Astrocyte (in vitro differentiated cells and primary cell): ENCODE data around the gene TAPBPL. TPM values are rescaled to one million over a fixed set of nuclear protein-coding genes. Genes with fewer than 3 reads are reported as not detected.

Experiments used
- DNase-seq: peaks from one replicate; pipeline ENCODE4 v3.0.0-alpha.2; 2010; ENCODE audit warnings: low read depth
- FAIRE-seq: peaks from 2 replicates; lab custom pipeline; 2011; peaks lifted over from hg19 to GRCh38; lab: Jason Lieb, UNC
- H2AFZ ChIP-seq: 2 replicates; pipeline ENCODE4 v1.6.0; 2012; ENCODE audit warnings: low read depth, low read length, inconsistent platforms
- H3K27ac ChIP-seq: 2 replicates; pipeline ENCODE4 v1.5.1; 2011; ENCODE audit warnings: low read depth, low read length, inconsistent platforms
- H3K27me3 ChIP-seq: 2 replicates; pipeline ENCODE4 v1.6.0; 2011; ENCODE audit warnings: low read length, inconsistent platforms; ENCODE audit not compliant: insufficient read depth
- H3K36me3 ChIP-seq: 2 replicates; pipeline ENCODE4 v1.5.1; 2011; ENCODE audit warnings: low read length, inconsistent platforms; ENCODE audit not compliant: insufficient read depth
- H3K4me1 ChIP-seq: 2 replicates; pipeline ENCODE4 v1.5.1; 2011; ENCODE audit warnings: low read length, inconsistent platforms; ENCODE audit not compliant: insufficient read depth
- H3K4me2 ChIP-seq: 2 replicates; pipeline ENCODE4 v1.6.0; 2012; ENCODE audit warnings: low read length, inconsistent platforms
- H3K4me3 ChIP-seq: 2 replicates; pipeline ENCODE4 v1.5.1; 2011; ENCODE audit warnings: low read depth, mild to moderate bottlenecking, low read length, inconsistent platforms; ENCODE audit not compliant: insufficient read depth
- H3K79me2 ChIP-seq: 2 replicates; pipeline ENCODE4 v1.6.0; 2012; ENCODE audit warnings: mild to moderate bottlenecking, low read length, inconsistent platforms; ENCODE audit not compliant: insufficient read depth
- H3K9ac ChIP-seq: 2 replicates; pipeline ENCODE4 v1.6.0; 2012; ENCODE audit warnings: mild to moderate bottlenecking, low read length, inconsistent platforms
- H3K9me3 ChIP-seq: 2 replicates; pipeline ENCODE4 v1.5.1; 2012; ENCODE audit warnings: low read depth, mild to moderate bottlenecking, low read length, inconsistent platforms; ENCODE audit not compliant: insufficient read depth
- H4K20me1 ChIP-seq: 2 replicates; pipeline ENCODE4 v1.6.0; 2012; ENCODE audit warnings: low read length, inconsistent platforms; ENCODE audit not compliant: insufficient read depth
- H3K27ac Mint-ChIP-seq: one replicate; pipeline ENCODE4 v1.8.0; 2021; ENCODE audit warnings: mild to moderate bottlenecking, mixed read lengths; ENCODE audit not compliant: unreplicated experiment
- H3K27me3 Mint-ChIP-seq: one replicate; pipeline ENCODE4 v1.8.0; 2021; ENCODE audit warnings: low read depth, mixed read lengths; ENCODE audit not compliant: unreplicated experiment
- H3K36me3 Mint-ChIP-seq: one replicate; pipeline ENCODE4 v1.8.0; 2021; ENCODE audit warnings: low read depth, mixed read lengths; ENCODE audit not compliant: unreplicated experiment
- H3K4me1 Mint-ChIP-seq: one replicate; pipeline ENCODE4 v1.8.0; 2021; ENCODE audit warnings: low read depth, mixed read lengths; ENCODE audit not compliant: unreplicated experiment
- H3K4me3 Mint-ChIP-seq: one replicate; pipeline ENCODE4 v1.8.0; 2021; ENCODE audit warnings: mild to moderate bottlenecking, moderate library complexity, mixed read lengths; ENCODE audit not compliant: unreplicated experiment
- H3K9me3 Mint-ChIP-seq: one replicate; pipeline ENCODE4 v1.8.0; 2021; ENCODE audit warnings: mild to moderate bottlenecking, mixed read lengths; ENCODE audit not compliant: unreplicated experiment
- EZH2 ChIP-seq: IDR thresholded peaks from 2 replicates; pipeline ENCODE4 v1.6.1; 2012; ENCODE audit warnings: mild to moderate bottlenecking, low read length, inconsistent platforms; ENCODE audit not compliant: insufficient read depth
- total RNA-seq: library from RNA; stranded (reverse); gene quantifications from 2 replicates; pipeline ENCODE4 v1.2.1, GENCODE V29; 2021
- TF ChIP-seq, protein P1 (sequence below): IDR thresholded peaks from 2 replicates; pipeline ENCODE4 v1.5.1; 2011; ENCODE audit warnings: low read depth, mild to moderate bottlenecking, inconsistent platforms, low read length, moderate library complexity; ENCODE audit not compliant: insufficient read depth

The TAPBPL gene
- total RNA-seq, 1 donor from 2014 or later, result 1.6 TPM

DNA sequence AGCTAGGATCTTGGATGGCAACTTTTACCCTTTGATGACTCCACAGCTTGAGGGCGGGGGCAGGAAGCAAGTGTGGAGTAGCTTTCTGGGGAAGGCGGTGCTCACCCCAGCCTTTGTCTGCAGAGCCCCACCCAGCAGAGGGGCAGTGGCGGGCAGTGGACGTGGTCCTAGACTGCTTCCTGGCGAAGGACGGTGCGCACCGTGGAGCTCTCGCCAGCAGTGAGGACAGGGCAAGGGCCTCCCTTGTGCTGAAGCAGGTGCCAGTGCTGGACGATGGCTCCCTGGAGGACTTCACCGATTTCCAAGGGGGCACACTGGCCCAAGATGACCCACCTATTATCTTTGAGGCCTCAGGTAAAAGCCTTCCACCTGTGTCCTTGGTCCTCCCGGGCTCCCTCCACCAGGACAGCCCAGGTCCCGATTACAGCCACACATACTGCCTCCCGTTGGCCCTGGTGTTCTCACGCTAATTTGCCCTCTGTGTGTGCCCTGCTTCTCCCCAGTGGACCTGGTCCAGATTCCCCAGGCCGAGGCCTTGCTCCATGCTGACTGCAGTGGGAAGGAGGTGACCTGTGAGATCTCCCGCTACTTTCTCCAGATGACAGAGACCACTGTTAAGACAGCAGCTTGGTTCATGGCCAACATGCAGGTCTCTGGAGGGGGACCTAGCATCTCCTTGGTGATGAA, 1.2 kb downstream of the TAPBPL start:
- H3K4me3 ChIP-seq, result no peak overlapping the region
- peaks cover 14% of the 10 kb centered on the region for H3K4me1 Mint-ChIP-seq

DNA sequence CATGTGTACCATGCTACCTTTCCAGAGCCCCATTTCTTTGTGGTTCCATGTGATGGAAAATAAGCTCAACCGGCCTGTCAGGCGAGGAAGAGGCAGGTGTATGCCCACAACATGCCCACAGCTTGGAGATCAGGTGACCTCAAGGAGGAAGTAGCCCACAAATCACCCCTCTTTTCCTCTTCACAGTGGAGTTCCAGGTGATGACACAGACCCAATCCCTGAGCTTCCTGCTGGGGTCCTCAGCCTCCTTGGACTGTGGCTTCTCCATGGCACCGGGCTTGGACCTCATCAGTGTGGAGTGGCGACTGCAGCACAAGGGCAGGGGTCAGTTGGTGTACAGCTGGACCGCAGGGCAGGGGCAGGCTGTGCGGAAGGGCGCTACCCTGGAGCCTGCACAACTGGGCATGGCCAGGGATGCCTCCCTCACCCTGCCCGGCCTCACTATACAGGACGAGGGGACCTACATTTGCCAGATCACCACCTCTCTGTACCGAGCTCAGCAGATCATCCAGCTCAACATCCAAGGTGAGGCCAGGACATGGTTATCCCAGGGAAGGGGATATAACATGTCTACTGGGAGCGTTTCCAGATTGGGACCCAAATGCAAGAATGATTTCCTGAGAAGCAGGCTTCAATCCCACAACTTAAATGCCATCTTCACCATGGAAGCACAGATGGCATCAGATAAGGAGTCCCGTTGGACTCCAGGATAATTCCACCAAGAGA, 5.5 kb downstream of the TAPBPL start:
- Histone ChIP-seq H3K4me2 (no peak overlapping the region), H3K27ac (no peak overlapping the region), H3K36me3 (peaks cover 4% of the 10 kb centered on the region), H4K20me1 (no peaks in the 10 kb centered on the region), H3K9me3 (no peaks in the 10 kb centered on the region), H3K79me2 (no peaks in the 10 kb centered on the region), H2AFZ (no peak overlapping the region), H3K4me1 (peaks cover 6% of the 10 kb centered on the region), H3K4me3 (no peak overlapping the region), H3K27me3 (no peaks in the 10 kb centered on the region), H3K9ac (no peak overlapping the region)
- H3K27me3 Mint-ChIP-seq, result no peaks in the 10 kb centered on the region
- peaks cover 32% of the 10 kb centered on the region for H3K36me3 Mint-ChIP-seq
- no peaks in the 10 kb centered on the region for H3K4me1 Mint-ChIP-seq
- H3K27ac Mint-ChIP-seq, result no peak overlapping the region
- H3K4me3 Mint-ChIP-seq, result no peak overlapping the region
- TF ChIP-seq EZH2, result no peak
- TF ChIP-seq, protein P1, sequence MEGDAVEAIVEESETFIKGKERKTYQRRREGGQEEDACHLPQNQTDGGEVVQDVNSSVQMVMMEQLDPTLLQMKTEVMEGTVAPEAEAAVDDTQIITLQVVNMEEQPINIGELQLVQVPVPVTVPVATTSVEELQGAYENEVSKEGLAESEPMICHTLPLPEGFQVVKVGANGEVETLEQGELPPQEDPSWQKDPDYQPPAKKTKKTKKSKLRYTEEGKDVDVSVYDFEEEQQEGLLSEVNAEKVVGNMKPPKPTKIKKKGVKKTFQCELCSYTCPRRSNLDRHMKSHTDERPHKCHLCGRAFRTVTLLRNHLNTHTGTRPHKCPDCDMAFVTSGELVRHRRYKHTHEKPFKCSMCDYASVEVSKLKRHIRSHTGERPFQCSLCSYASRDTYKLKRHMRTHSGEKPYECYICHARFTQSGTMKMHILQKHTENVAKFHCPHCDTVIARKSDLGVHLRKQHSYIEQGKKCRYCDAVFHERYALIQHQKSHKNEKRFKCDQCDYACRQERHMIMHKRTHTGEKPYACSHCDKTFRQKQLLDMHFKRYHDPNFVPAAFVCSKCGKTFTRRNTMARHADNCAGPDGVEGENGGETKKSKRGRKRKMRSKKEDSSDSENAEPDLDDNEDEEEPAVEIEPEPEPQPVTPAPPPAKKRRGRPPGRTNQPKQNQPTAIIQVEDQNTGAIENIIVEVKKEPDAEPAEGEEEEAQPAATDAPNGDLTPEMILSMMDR, result no peak
- H3K9me3 Mint-ChIP-seq, result no peaks in the 10 kb centered on the region
- DNase-seq (no peak), FAIRE-seq (no peak)

More for the DNA sequence above, 1.2 kb downstream of the TAPBPL start:
- FAIRE-seq (no peak), DNase-seq (no peak)
- Histone ChIP-seq H3K9ac (no peak overlapping the region), H3K27ac (no peak overlapping the region), H3K4me1 (peaks cover 28% of the 10 kb centered on the region), H2AFZ (no peak overlapping the region), H3K4me2 (peak overlapping the region; percentile 92), H4K20me1 (no peaks in the 10 kb centered on the region), H3K79me2 (no peaks in the 10 kb centered on the region), H3K36me3 (no peaks in the 10 kb centered on the region), H3K27me3 (no peaks in the 10 kb centered on the region), H3K9me3 (no peaks in the 10 kb centered on the region)
- Mint-ChIP-seq H3K9me3 (no peaks in the 10 kb centered on the region), H3K36me3 (peaks cover 13% of the 10 kb centered on the region), H3K27ac (no peak overlapping the region), H3K4me3 (no peak overlapping the region), H3K27me3 (peaks cover 4% of the 10 kb centered on the region)
- TF ChIP-seq, protein P1, result no peak
- no peak for TF ChIP-seq EZH2
